H1 (cell line): ENCODE results near the gene TDRKH. TPM values are rescaled to one million over a fixed set of nuclear protein-coding genes. Genes with fewer than 3 reads are reported as not detected.

Experiments used
- BACH1 ChIP-seq: IDR thresholded peaks from 2 replicates; pipeline ENCODE4 v1.6.1; 2012; ENCODE audit warnings: low read length, improper control_type of control experiment
- CHD1 ChIP-seq: IDR thresholded peaks from 2 replicates; pipeline ENCODE4 v1.6.1; 2012; ENCODE audit warnings: low read depth, low read length, improper control_type of control experiment
- RAD21 ChIP-seq, 2 experiments: IDR thresholded peaks in 1 of 2; conservative IDR thresholded peaks in 1 of 2; 2 replicates each; pipeline ENCODE4 v1.6.1; 2011; ENCODE audit warnings: low read depth in 2 of 2, low read length in 2 of 2, improper control_type of control experiment in 1 of 2, inconsistent platforms in 1 of 2, mild to moderate bottlenecking in 1 of 2, moderate library complexity in 1 of 2
- SP4 ChIP-seq: IDR thresholded peaks from 2 replicates; pipeline ENCODE4 v1.6.1; 2012; ENCODE audit warnings: low read length, inconsistent platforms
- polyA plus RNA-seq, 7 experiments: library from polyadenylated mRNA; depleted of rRNA in 3 of 7; stranded (reverse) in 5 of 7; unstranded in 2 of 7; fragments of >200 nt in 5 of 7; fragments of 200-250 nt in 2 of 7; gene quantifications; 1 replicate in 5 of 7; 2 replicates in 1 of 7; 4 replicates in 1 of 7; pipeline versions ENCODE4 v1.2.1 to v1.2.3, GENCODE V29; 2011 to 2013; ENCODE audit warnings: missing spikeins in 2 of 7, mixed read lengths in 2 of 7
- total RNA-seq: library from RNA; stranded (reverse); fragmentation: NEBNext Ultra II Directional; extraction: Animal tissue kit (Norgen Biotek cat#: 25700); gene quantifications from 2 replicates; pipeline ENCODE4 v1.2.1, GENCODE V29; 2021

The TDRKH gene
- total and polyA plus RNA-seq, 2 of the 8 experiments (the other 6 are each of a cell fraction or from before 2014, with no cell fraction given): 9.9 to 26.1 TPM

DNA sequence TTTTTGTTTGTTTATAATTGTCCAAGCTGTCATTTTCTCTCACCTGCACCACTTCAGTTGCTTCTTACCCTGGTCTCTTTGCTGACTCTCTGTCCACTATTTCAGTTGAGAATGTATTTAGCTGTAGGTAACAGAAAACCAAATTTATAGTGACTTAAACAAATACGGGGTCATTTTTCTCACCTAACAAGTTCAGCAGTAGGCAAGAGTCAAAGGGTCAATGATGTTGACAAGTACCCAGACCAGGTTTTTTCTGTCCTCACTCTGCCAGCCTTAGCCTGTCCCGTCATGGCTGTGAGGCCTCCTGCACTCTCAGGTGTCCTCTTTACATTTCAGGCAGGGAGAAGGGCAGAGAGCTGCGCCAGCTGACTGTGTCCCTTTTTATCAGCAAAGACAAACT, 57.2 kb downstream of the TDRKH start (continued):
- TF ChIP-seq SP4: no peak
- no peak for TF ChIP-seq CHD1
- no peak for TF ChIP-seq RAD21 (IDR thresholded peaks at IDR 0.05 in 1 of 2, conservative IDR thresholded peaks at IDR 0.05 in 1 of 2; ENCODE audit: low read depth in 2 of 2, low read length in 2 of 2)
- no peak for TF ChIP-seq BACH1
